ENCODE data around the gene GRM8.

- TF ChIP-seq MTF1 (CRISPR knock-in tag; IDR thresholded peaks at IDR 0.05; ENCODE audit: borderline replicate concordance) (no peak), NRF1 (conservative IDR thresholded peaks at IDR 0.05 in 1 of 2, IDR thresholded peaks at IDR 0.05 in 1 of 2) (no peak), POLR2A (conservative IDR thresholded peaks at IDR 0.05) (no peak), ELF1 (tag; IDR thresholded peaks at IDR 0.05) (no peak), HMG20A (CRISPR knock-in tag; conservative IDR thresholded peaks at IDR 0.05) (no peak), MEF2D (tag; conservative IDR thresholded peaks at IDR 0.05; ENCODE audit: low read depth) (no peak), ZNF780A (CRISPR knock-in tag; IDR thresholded peaks at IDR 0.05) (no peak), HINFP (tag; conservative IDR thresholded peaks at IDR 0.05; ENCODE audit: low read depth) (no peak), EHMT2 (IDR thresholded peaks at IDR 0.05) (no peak), ZNF696 (CRISPR knock-in tag; conservative IDR thresholded peaks at IDR 0.05) (no peak)
- TF ChIP-seq, protein P1, sequence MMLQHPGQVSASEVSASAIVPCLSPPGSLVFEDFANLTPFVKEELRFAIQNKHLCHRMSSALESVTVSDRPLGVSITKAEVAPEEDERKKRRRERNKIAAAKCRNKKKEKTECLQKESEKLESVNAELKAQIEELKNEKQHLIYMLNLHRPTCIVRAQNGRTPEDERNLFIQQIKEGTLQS (IDR thresholded peaks at IDR 0.05) = no peak
- TF ChIP-seq, protein P1 (CRISPR knock-in tag; conservative IDR thresholded peaks at IDR 0.05) = no peak
- TF ChIP-seq, protein P2, sequence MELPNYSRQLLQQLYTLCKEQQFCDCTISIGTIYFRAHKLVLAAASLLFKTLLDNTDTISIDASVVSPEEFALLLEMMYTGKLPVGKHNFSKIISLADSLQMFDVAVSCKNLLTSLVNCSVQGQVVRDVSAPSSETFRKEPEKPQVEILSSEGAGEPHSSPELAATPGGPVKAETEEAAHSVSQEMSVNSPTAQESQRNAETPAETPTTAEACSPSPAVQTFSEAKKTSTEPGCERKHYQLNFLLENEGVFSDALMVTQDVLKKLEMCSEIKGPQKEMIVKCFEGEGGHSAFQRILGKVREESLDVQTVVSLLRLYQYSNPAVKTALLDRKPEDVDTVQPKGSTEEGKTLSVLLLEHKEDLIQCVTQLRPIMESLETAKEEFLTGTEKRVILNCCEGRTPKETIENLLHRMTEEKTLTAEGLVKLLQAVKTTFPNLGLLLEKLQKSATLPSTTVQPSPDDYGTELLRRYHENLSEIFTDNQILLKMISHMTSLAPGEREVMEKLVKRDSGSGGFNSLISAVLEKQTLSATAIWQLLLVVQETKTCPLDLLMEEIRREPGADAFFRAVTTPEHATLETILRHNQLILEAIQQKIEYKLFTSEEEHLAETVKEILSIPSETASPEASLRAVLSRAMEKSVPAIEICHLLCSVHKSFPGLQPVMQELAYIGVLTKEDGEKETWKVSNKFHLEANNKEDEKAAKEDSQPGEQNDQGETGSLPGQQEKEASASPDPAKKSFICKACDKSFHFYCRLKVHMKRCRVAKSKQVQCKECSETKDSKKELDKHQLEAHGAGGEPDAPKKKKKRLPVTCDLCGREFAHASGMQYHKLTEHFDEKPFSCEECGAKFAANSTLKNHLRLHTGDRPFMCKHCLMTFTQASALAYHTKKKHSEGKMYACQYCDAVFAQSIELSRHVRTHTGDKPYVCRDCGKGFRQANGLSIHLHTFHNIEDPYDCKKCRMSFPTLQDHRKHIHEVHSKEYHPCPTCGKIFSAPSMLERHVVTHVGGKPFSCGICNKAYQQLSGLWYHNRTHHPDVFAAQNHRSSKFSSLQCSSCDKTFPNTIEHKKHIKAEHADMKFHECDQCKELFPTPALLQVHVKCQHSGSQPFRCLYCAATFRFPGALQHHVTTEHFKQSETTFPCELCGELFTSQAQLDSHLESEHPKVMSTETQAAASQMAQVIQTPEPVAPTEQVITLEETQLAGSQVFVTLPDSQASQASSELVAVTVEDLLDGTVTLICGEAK (IDR thresholded peaks at IDR 0.05) = no peak
- TF ChIP-seq, protein P2 (CRISPR knock-in tag; IDR thresholded peaks at IDR 0.05) = no peak
Observed at GRCh38 chr7:126605056-126605455, 647.7 kb downstream of the GRM8 start.

Data from K562 (cell line).